HCT116 (cell line): ENCODE measurements around the gene TSPAN5. TPM values are rescaled to one million over a fixed set of nuclear protein-coding genes. Genes with fewer than 3 reads are reported as not detected.

Experiments used
- ATAC-seq: fragments of 200-7000 bp; cut with Tn5 transposase; 2 replicates; pipeline ENCODE4 v1.9.1; 2020; ENCODE audit warnings: mild to moderate bottlenecking, moderate library complexity
- BruUV-seq: library from RNA; stranded (reverse); fragments of 400-500 nt; replicated peaks from 2 replicates; lab custom pipeline; 2021; lab: Mats Ljungman, UMichigan
- CTCF ChIA-PET: fragments of 300-600 bp; sonication (Branson Sonifier 250); formaldehyde crosslinking; loops from one replicate; lab custom pipeline; 2021; ENCODE audit warnings: antibody characterized with exemption; lab: Charles Lee
- POLR2A ChIA-PET: fragments of 300-600, 350-600 bp; sonication (Branson Sonifier 250); formaldehyde crosslinking; loops from one replicate; lab custom pipeline; 2021; ENCODE audit warnings: antibody characterized with exemption; lab: Charles Lee
- RAD21 ChIA-PET, 2 experiments: fragments of 300-600 bp; sonication (Branson Sonifier 250); formaldehyde crosslinking; loops; one replicate each; lab custom pipeline; 2023; ENCODE audit warnings: low total read pairs in 2 of 2; ENCODE audit not compliant: uncharacterized antibody in 2 of 2, unreplicated experiment in 2 of 2, low non-redundant PET in 1 of 2; lab: Charles Lee
- DNase-seq: peaks from one replicate; pipeline ENCODE4 v3.0.0-alpha.2; 2010; ENCODE audit warnings: low read depth, low spot score
- H2AFZ ChIP-seq: fragments of 200-600 bp; shearing (Covaris generic), sonication (generic); 2 replicates; pipeline ENCODE4 v1.6.1; 2017; ENCODE audit warnings: low read depth, mixed run types, mixed read lengths, antibody characterized with exemption, low read length; ENCODE audit not compliant: poor library complexity, severe bottlenecking
- H3K27ac ChIP-seq: 2 replicates; pipeline ENCODE4 v1.5.1; 2012; ENCODE audit warnings: low read depth, low read length
- H3K27me3 ChIP-seq: fragments of 200-600 bp; sonication (generic); 2 replicates; pipeline ENCODE4 v1.6.1; 2016; ENCODE audit warnings: mixed run types, low read length, mixed read lengths; ENCODE audit not compliant: insufficient read depth
- H3K36me3 ChIP-seq, 2 experiments: fragments of 200-500 bp in 1 of 2; fragments of 200-600 bp in 1 of 2; sonication (Bioruptor generic) in 1 of 2; sonication (generic) in 1 of 2; 2 replicates each; pipeline versions ENCODE4 v1.5.1 to v1.6.1; 2014 to 2016; ENCODE audit warnings: low read length in 2 of 2, inconsistent platforms in 1 of 2, mixed read lengths in 1 of 2, mixed run types in 1 of 2; ENCODE audit not compliant: insufficient read depth in 2 of 2, control insufficient read depth in 1 of 2
- H3K4me1 ChIP-seq, 2 experiments: fragments of 200-600 bp in 1 of 2; sonication (generic) in 1 of 2; 2 replicates each; pipeline versions ENCODE4 v1.5.1 to v1.6.1; 2012 to 2017; ENCODE audit warnings: low read length in 2 of 2, inconsistent platforms in 1 of 2, mild to moderate bottlenecking in 1 of 2, mixed read lengths in 1 of 2, mixed run types in 1 of 2, moderate library complexity in 1 of 2; ENCODE audit not compliant: insufficient read depth in 2 of 2, control insufficient read depth in 1 of 2
- H3K4me2 ChIP-seq: fragments of 200-600 bp; sonication (generic); 2 replicates; pipeline ENCODE4 v1.6.1; 2017; ENCODE audit warnings: mixed run types, low read length, mixed read lengths
- H3K4me3 ChIP-seq, 2 experiments: fragments of 200-600 bp in 1 of 2; sonication (generic) in 1 of 2; replicated peaks in 1 of 2; 2 replicates each; pipeline ENCODE4 v1.5.1; 2011 to 2016; ENCODE audit warnings: low read length in 2 of 2, control low read depth in 1 of 2, low read depth in 1 of 2, mild to moderate bottlenecking in 1 of 2, mixed read lengths in 1 of 2, mixed run types in 1 of 2
- H3K79me2 ChIP-seq: fragments of 200-600 bp; sonication (generic); 2 replicates; pipeline ENCODE4 v1.6.1; 2017; ENCODE audit warnings: mild to moderate bottlenecking, mixed run types, low read length, moderate library complexity, mixed read lengths; ENCODE audit not compliant: insufficient read depth
- H3K9ac ChIP-seq: fragments of 200-600 bp; sonication (generic); 2 replicates; pipeline ENCODE4 v1.6.1; 2016; ENCODE audit warnings: low read length, mixed read lengths
- H3K9me2 ChIP-seq: fragments of 200-600 bp; sonication (generic), shearing (Covaris generic); 2 replicates; pipeline ENCODE4 v1.6.1; 2017; ENCODE audit warnings: mixed run types, mild to moderate bottlenecking, moderate library complexity; ENCODE audit not compliant: insufficient read depth
- H3K9me3 ChIP-seq, 2 experiments: fragments of 200-500 bp in 1 of 2; fragments of 200-600 bp in 1 of 2; sonication (Bioruptor generic) in 1 of 2; sonication (generic) in 1 of 2; 2 replicates each; pipeline ENCODE4 v1.6.1; 2014 to 2017; ENCODE audit warnings: low read length in 2 of 2, mixed read lengths in 2 of 2, inconsistent platforms in 1 of 2, low read depth in 1 of 2, mild to moderate bottlenecking in 1 of 2, mixed run types in 1 of 2, moderate library complexity in 1 of 2; ENCODE audit not compliant: control insufficient read depth in 1 of 2, insufficient read depth in 1 of 2
- H4K20me1 ChIP-seq: fragments of 200-600 bp; sonication (generic), shearing (Covaris generic); 2 replicates; pipeline ENCODE4 v1.6.1; 2017; ENCODE audit warnings: mixed run types, mild to moderate bottlenecking, moderate library complexity; ENCODE audit not compliant: insufficient read depth
- ELF1 ChIP-seq: IDR thresholded peaks from 2 replicates; pipeline ENCODE4 v1.6.1; 2012; ENCODE audit warnings: low read depth, borderline replicate concordance
- FOSL1 ChIP-seq: IDR thresholded peaks from 2 replicates; pipeline ENCODE4 v1.6.1; 2012; ENCODE audit warnings: low read depth
- POLR2A ChIP-seq: IDR thresholded peaks from 2 replicates; pipeline ENCODE4 v1.7.0; 2011; ENCODE audit warnings: borderline replicate concordance; ENCODE audit not compliant: insufficient read depth, insufficient read length; ENCODE audit errors: extremely low read depth
- POLR2AphosphoS5 ChIP-seq: IDR thresholded peaks from 2 replicates; pipeline ENCODE4 v1.6.1; 2011; ENCODE audit warnings: mild to moderate bottlenecking, low read depth, low read length, moderate library complexity
- RAD21 ChIP-seq: IDR thresholded peaks from 2 replicates; pipeline ENCODE4 v1.6.1; 2012; ENCODE audit warnings: low read depth, mild to moderate bottlenecking
- SP1 ChIP-seq: IDR thresholded peaks from 2 replicates; pipeline ENCODE4 v1.6.1; 2012; ENCODE audit warnings: low read depth
- SRF ChIP-seq: IDR thresholded peaks from 2 replicates; pipeline ENCODE4 v1.6.1; 2012; ENCODE audit warnings: low read depth
- intact Hi-C: fragments of 100-400 bp; cut with micrococcal nuclease; formaldehyde crosslinking; loops from 2 replicates; pipeline ENCODE4 v1.10.0; 2022
- total RNA-seq: library from RNA; stranded (reverse); gene quantifications from one replicate; pipeline ENCODE4 v1.2.1, GENCODE V29; 2021; ENCODE audit not compliant: unreplicated experiment
- TF ChIP-seq, protein P1 (sequence below), 3 experiments: fragments of 200-600 bp in 1 of 3; sonication (generic) in 1 of 3; IDR thresholded peaks in 2 of 3; conservative IDR thresholded peaks in 1 of 3; 2 replicates each; pipeline ENCODE4 v1.5.1; 2012 to 2017; ENCODE audit warnings: low read depth in 2 of 3, low read length in 2 of 3, antibody characterized with exemption in 1 of 3, borderline replicate concordance in 1 of 3, control low read depth in 1 of 3, mild to moderate bottlenecking in 1 of 3, mixed read lengths in 1 of 3, mixed run types in 1 of 3, moderate library complexity in 1 of 3; ENCODE audit not compliant: insufficient read depth in 1 of 3
- TF ChIP-seq, protein P2 (sequence below): IDR thresholded peaks from 2 replicates; pipeline ENCODE4 v1.6.1; 2011; ENCODE audit warnings: mild to moderate bottlenecking, low read length, moderate library complexity; ENCODE audit not compliant: insufficient replicate concordance; ENCODE audit errors: extremely low read depth

Gene TSPAN5
- total RNA-seq, 1 experiment from 2014 or later: 56.8 TPM

DNA sequence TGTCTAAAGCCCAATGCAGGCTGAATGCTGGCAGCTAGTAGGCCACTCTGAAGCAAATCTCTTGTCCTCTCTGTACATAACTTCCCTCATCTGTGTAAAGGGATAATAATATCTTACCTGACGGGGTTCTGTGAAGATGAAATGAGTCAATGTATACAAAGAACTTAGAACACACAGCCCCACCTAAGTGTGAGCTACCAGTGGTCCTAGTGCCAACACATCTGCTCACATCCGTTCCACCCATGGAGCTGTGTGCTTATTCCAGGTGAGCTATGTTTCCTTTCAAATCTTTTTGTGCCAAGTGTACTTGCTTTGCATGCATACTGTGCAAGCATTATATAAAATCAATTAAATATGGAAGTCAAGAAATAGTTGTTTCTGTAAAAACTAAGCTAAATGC lies 116.4 kb downstream of the TSPAN5 start:
- Histone ChIP-seq H3K4me1 (no peaks in the 10 kb centered on the region), H3K4me2 (no peak overlapping the region), H3K27ac (no peak overlapping the region), H3K36me3 (no peaks in the 10 kb centered on the region), H3K9me3 (no peaks in the 10 kb centered on the region), H3K9me2 (no peaks in the 10 kb centered on the region), H4K20me1 (no peaks in the 10 kb centered on the region; the same call in 1 of the 2 replicates), H3K4me3 (no peak overlapping the region), H3K9ac (no peak overlapping the region), H3K27me3 (no peaks in the 10 kb centered on the region), H2AFZ (no peak overlapping the region), H3K79me2 (peaks cover 89% of the 10 kb centered on the region)
- intact Hi-C loops: no loop called here
- BruUV-seq: no TSS peak
- POLR2A ChIA-PET: no interaction called here
- DNase-seq (no peak), ATAC-seq (no peak)
- TF ChIP-seq, protein P1, sequence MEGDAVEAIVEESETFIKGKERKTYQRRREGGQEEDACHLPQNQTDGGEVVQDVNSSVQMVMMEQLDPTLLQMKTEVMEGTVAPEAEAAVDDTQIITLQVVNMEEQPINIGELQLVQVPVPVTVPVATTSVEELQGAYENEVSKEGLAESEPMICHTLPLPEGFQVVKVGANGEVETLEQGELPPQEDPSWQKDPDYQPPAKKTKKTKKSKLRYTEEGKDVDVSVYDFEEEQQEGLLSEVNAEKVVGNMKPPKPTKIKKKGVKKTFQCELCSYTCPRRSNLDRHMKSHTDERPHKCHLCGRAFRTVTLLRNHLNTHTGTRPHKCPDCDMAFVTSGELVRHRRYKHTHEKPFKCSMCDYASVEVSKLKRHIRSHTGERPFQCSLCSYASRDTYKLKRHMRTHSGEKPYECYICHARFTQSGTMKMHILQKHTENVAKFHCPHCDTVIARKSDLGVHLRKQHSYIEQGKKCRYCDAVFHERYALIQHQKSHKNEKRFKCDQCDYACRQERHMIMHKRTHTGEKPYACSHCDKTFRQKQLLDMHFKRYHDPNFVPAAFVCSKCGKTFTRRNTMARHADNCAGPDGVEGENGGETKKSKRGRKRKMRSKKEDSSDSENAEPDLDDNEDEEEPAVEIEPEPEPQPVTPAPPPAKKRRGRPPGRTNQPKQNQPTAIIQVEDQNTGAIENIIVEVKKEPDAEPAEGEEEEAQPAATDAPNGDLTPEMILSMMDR (IDR thresholded peaks at IDR 0.05 in 2 of 3, conservative IDR thresholded peaks at IDR 0.05 in 1 of 3; ENCODE audit: borderline replicate concordance in 1 of 3, insufficient read depth in 1 of 3, low read depth in 2 of 3, low read length in 2 of 3): no peak
- no peak for TF ChIP-seq POLR2AphosphoS5
- no peak for TF ChIP-seq POLR2A
- no peak for TF ChIP-seq SP1
- TF ChIP-seq, protein P2, sequence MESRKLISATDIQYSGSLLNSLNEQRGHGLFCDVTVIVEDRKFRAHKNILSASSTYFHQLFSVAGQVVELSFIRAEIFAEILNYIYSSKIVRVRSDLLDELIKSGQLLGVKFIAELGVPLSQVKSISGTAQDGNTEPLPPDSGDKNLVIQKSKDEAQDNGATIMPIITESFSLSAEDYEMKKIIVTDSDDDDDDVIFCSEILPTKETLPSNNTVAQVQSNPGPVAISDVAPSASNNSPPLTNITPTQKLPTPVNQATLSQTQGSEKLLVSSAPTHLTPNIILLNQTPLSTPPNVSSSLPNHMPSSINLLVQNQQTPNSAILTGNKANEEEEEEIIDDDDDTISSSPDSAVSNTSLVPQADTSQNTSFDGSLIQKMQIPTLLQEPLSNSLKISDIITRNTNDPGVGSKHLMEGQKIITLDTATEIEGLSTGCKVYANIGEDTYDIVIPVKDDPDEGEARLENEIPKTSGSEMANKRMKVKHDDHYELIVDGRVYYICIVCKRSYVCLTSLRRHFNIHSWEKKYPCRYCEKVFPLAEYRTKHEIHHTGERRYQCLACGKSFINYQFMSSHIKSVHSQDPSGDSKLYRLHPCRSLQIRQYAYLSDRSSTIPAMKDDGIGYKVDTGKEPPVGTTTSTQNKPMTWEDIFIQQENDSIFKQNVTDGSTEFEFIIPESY: no peak
- TF ChIP-seq FOSL1: no peak
- no peak for TF ChIP-seq ELF1
- no peak for TF ChIP-seq RAD21
- no peak for TF ChIP-seq SRF
- RAD21 ChIA-PET: no interaction called here
- CTCF ChIA-PET: no interaction called here
